HCEC 1CT (cell line): ENCODE results near the gene CUBN.
"Not testable (repeated sequence)": the region's sequence is repeated elsewhere in the genome, so short reads cannot be mapped to it uniquely, and the experiment has no call there.

ENCODE experiments used
- DNase-seq: peaks from one replicate; pipeline ENCODE4 v3.0.0-alpha.2; 2017

CUBN gene

DNA sequence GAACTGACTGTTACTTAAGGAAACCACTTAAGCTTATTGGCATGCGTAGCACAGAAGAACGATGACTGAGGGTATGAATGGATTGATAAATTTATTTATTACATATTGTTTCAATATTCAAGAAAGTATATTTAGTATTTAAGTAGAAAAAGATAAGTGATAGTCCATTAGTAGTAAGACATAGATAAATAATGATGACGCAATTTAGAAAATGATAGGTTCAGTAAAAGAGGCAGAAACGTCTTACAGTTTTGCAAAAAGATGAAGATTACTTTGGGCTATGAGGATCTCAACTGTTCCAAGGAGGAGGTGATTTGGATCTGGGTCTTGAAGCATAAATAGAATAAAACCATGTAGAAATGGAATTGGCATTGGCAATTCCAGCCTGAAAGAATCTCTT is 275.8 kb downstream of the CUBN start:
- no peak for DNase-seq

DNA sequence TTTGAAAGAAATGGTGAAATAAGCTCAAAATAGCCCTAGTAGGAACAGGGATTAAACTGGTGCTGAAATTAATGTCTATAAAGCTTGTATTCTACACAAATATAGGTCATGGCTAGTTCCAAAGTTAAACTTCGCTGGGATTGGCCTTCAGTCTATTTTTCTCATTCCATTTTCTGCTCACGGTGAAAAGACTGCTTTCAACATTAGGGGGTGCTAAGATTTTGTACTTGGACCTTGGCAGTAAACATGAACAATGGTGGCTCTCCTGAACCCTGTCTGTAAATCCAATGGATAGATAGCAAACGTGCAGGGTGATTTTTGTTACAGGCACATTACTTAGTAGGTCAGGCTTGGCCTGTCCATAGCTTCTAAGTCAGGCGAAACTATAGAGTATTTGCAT is 276.4 kb downstream of the CUBN start:
- peak; percentile 76 for DNase-seq

DNA sequence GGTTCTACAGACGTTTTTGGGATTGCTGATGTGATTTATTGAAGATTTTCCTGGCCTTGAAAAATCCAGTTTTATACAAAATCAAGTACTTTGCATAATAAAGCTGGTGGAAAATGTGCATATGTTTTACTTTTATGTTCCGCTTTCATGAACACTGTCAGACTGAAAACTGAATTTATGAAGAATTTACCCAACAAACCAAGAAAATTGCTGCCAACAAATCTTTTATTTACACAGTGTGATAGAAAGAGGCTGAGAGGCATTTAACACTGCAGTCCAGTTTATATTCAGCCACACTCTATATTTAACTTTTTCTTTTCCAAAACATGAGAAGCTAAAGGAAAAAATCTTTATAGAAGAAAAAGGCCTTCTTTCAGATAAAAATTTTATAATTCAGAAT is 277.0 kb downstream of the CUBN start:
- DNase-seq = no peak

DNA sequence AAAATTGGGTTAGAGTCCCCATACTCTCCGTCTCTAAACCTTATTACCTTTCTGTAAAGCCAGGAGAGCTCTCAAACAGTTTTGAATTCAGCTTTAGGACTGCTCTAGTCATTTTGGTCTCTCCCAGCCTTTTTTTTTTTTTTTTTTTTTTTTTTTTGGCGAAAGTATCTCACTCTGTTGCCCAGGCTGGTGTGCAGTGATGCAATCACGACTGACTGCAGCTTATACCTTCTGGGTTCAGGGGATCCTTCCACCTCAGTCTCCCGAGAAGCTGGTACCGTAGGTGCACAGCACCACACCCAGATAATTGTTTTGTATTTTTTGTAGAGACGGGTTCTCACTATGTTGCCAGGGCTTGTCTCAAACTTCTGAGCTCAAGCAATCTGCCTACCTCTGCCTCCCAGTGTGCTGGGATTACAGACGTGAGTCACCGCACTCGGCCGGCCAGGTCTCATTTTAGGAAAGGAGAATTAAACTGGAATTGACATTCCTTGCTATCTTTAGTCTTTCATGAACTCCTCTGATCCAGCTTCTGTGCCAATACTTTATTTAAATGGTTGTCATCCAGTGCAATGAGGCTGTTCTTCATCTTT is 281.0 kb downstream of the CUBN start:
- no peak for DNase-seq

DNA sequence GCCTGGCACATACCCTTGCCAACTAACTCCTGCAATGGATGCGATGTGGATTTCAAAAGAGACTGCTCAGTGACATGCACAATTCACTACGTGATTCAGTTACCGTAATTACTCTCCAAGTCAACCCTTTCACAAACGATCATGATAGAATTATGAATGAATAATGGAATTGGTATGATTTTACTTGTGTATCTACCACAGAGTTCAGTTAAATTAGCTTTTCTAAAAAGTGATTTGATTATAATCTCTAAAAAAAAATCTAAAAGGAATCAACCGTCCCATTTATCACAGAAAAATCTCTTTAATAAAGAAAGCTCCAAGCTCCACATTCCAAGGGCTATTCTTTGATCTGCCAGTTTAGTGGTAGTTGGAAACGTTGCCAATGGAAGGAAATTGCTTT is 282.0 kb downstream of the CUBN start:
- DNase-seq = peak; percentile 70

DNA sequence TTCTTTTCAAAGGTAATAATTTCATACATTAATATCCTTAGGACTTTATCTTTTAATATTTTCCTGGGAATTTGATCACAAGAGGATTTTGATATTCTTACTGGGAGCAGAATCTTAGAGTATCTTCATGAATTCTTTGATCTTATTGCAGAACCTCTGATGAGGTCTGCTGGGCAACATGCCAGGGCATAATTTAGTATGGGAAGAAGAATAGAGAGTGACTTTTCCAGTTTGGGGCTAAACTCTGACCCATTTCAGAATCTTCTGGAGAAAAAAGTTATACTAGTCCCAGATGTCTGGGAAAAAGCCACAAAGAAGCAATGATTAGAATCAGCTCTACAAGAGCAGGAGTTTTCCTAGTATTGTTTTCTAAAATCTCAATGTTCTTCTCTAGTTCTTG is 284.4 kb downstream of the CUBN start:
- no peak for DNase-seq

- DNase-seq = peak; percentile 75
These were observed 286.2 kb downstream of the CUBN start for GRCh38 chr10:16843252-16843870.

- DNase-seq = no peak
These were observed 294.4 kb downstream of the CUBN start for GRCh38 chr10:16835228-16835627.

DNA sequence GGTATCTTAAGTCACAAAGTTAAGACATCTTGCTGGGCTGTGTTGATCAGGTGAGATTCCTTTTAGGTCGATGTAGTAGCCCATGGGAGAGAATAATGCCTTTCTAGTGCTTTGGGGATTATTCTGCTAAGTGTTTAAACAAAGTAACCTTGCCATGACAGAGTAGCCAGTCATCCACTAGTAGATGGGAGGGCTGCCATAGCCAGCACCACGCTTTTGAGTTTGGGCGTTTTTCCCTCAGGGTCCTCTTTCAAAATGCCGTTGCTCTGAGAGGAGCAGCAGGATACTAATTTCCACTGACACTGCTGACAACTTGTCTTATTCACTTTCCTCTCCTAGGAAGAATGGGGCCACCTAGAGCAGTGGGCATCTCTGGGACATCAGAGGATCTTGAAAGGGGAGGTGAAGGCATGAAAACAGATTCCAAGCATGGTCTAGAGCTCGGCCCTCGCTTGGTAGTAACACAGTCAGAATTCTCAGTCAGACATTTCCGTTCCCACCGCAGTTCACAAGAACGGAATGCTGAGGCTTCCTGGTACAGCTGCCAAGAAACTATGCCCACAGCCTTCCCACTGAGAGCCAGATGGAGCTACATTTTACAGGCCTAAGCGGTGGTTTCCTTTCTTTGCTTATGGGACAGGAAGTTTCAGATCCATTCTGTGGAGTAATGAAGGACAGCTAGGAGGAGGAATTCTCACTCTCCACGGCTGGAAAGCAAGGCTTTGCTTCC is 297.1 kb downstream of the CUBN start:
- DNase-seq = peak; percentile 48

- DNase-seq = peak; percentile 72
These were observed 300.9 kb downstream of the CUBN start for GRCh38 chr10:16828701-16829175.

DNA sequence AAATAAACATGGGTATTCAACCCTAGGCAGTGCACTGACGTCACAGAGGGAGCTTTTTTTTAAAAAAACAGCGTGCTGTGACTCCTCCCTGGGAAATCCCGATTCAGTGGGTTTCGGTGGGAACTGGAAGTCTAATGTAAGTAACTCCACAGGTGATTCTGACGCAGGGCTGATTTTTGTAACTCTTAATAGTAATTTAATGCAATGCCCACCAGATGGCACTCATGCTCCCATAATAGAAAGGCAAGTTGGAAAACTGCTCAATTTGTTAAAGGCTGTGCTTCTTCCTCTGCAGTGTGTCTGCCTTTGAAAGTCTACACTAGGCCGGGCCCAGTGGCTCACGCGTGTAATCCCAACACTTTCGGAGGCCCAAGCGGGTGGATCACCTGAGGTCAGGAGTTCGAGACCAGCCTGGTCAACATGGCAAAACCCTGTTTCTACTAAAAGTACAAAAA is 301.5 kb downstream of the CUBN start:
- peak; percentile 78 for DNase-seq

DNA sequence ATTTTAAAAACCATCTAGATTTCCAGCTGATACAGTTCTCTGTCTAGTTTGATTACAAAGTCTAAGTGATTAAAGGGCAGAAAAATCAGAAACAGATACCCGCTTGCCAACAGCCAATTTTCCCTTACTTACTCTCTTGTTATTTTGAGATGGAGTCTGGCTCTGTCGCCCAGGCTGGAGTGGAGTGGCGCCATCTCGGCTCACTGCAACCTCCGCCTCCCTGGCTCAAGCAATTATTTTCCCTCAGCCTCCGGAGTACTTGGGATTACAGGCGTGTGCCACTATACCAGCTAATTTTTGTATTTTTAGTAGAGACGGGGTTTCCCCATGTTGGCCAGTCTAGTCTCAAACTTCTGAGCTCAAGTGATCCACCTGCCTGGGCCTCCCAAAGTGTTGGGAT is 302.1 kb downstream of the CUBN start:
- DNase-seq = not testable (repeated sequence)

GRCh38 chr10:16822726-16823360 is 306.8 kb downstream of the CUBN start:
- DNase-seq = no peak

DNA sequence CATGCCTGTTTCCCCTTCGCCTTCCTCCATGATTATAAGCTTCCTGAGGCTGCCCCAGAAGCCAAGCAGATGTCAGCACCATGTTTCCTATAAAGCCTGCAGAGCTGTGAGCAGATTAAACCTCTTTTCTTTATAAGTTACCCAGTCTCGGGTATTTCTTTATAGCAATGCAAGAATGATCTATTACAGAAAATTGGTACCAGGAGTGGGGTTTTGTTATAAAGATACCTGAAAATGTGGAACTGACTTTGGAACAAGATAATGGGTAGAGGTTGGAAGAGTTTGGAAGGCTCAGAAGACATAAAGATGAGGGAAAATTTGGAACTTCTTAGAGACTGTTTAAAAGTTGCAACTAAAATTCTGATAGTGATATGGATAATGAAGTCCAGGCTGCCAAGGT is 307.6 kb downstream of the CUBN start:
- no peak for DNase-seq

- DNase-seq = no peak
These were observed 309.2 kb downstream of the CUBN start for GRCh38 chr10:16820421-16820820.

DNA sequence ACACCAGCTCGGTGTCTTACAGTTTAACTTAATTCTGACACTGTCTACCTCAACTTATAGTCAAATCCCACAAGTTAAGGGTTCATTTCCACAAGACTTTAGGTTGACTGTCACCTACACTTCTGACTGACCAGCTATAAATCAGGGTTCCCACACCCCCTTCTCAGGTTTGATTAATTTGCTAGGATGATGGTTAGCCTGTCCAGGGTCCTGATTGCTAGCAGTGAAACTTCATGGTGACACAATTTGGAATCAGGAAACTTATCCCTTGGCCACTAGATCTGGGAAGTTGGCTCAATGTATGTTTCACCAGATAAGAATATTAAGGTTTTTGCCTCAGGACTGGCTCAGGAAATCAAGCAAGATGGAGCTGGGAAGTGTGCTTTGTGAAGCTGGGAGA is 309.6 kb downstream of the CUBN start:
- DNase-seq = no peak

- no peak for DNase-seq
These were observed 310.2 kb downstream of the CUBN start for GRCh38 chr10:16819436-16819835.

DNA sequence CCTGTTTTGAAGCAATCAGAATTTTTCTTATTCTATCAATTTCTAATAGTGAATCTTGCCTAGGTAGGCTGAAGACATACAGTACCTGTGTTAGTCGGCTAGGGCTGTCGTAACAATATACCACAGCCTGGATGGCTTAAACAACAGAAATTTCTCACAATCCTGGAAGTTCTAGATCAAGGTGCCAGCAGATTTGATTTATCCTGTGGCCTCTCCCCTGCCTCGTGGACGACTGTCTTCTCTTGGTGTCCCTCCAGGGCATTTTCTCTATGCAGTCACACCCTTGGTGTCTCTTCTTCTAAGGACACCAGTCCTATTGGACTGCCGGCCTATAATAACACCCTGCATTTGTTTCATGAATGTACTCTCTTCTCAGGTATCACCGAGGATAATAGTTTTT is 310.6 kb downstream of the CUBN start:
- no peak for DNase-seq

DNA sequence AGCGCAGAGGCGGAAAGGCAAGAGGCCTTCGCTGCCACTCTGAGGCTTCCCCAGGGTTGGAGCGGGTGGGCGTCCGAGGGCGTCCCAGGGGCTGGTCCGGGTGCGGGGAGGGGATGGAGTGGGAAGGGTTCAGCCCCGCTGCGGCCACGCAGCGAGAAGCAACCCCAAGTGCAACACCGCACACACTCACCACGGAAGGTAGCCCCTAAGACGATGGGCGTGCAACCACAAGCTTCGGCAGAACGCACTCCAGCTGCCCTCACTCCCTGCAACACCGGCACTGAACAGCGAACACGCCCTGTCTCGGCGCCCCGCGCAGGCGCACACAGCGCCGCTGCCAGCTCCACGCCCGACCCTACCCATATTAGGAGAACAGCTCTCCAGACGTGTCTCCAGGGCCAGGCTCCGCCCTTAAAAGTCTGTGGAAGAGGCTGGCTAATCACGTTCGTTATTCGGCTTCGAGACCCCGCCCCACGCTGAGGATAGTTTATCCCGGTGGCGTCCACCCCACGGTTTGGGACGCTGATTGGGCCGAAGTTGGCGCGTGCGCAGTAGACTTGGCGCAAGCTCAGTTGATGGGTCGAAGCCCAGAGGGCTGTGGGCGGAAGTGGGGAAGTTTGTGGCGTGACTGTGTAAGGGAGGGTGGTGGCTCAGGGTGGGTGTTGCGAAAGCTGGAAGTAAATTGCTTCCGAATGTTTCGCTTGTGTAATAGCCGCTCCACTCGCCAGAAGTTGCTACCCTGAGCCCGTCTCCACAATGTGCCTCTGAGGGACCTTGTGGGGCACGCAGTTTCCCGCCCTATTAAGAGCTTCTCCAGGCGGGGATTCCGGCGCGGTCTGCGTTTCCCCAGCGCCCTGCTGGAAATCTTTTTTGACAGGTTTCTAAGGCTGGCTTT is 312.2 kb downstream of the CUBN start, which contains the start of gene RSU1:
RSU1 (minus strand) TSS at position 300 of the 895 bp plus-strand sequence. CDS start 343 bp downstream, outside the sequence.
- peak; percentile 100 for DNase-seq

GRCh38 chr10:16816830-16817124 is 312.8 kb downstream of the CUBN start:
- DNase-seq = no peak

- no peak for DNase-seq
These were observed 313.4 kb downstream of the CUBN start for GRCh38 chr10:16816171-16816570.

- no peak for DNase-seq
These were observed 315.6 kb downstream of the CUBN start for GRCh38 chr10:16814012-16814411.

GRCh38 chr10:16812676-16813075 is 316.9 kb downstream of the CUBN start:
- no peak for DNase-seq
